ENCODE results near the gene FLYWCH1. TPM values are rescaled to one million over a fixed set of nuclear protein-coding genes. Genes with fewer than 3 reads are reported as not detected.

Gene FLYWCH1
- total and polyA plus RNA-seq, 12 donors, result 22.1 to 42.3 (median 32.8) TPM

DNA sequence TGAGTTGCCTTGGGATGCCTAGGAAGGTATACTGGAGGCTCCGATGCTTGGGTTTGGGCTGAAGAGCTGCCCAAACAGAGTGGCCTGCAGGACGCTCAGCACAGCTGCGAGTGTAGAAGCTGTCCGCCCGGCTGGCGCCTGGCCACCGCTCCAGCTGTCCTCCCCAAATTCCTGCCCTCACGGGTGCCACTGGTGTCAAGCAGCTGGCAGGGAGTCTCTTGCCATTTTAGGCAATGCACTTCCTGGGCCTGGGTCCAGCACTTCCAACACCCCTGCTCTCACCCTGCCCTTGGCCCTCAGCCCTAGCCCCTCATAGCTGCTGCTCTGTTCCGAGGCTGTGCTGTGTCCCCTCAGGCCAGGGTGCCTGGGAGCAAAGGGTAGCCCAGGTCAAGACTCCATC is 73.7 kb downstream of the FLYWCH1 start:
- Histone ChIP-seq H3K27ac (peak overlapping the region; percentile 47 to 95 (median 84)), H3K36me3 (no peaks in the 10 kb centered on the region), H3K4me3 (no peak overlapping the region), H3K9me3 (no peaks in the 10 kb centered on the region), H3K27me3 (peaks cover 0 to 31% (median 11%) of the 10 kb centered on the region in 7 donors), H3K4me1 (peaks cover 3 to 41% (median 22%) of the 10 kb centered on the region in 9 donors)
- 42 to 47% methylated on average over 9 of the region's 9 CpGs for WGBS, 2 donors
- peak; percentile 16 to 69 (median 30) for ATAC-seq
- peak in 1 of 2 donors; percentile 58 for DNase-seq
- TF ChIP-seq, protein P1, sequence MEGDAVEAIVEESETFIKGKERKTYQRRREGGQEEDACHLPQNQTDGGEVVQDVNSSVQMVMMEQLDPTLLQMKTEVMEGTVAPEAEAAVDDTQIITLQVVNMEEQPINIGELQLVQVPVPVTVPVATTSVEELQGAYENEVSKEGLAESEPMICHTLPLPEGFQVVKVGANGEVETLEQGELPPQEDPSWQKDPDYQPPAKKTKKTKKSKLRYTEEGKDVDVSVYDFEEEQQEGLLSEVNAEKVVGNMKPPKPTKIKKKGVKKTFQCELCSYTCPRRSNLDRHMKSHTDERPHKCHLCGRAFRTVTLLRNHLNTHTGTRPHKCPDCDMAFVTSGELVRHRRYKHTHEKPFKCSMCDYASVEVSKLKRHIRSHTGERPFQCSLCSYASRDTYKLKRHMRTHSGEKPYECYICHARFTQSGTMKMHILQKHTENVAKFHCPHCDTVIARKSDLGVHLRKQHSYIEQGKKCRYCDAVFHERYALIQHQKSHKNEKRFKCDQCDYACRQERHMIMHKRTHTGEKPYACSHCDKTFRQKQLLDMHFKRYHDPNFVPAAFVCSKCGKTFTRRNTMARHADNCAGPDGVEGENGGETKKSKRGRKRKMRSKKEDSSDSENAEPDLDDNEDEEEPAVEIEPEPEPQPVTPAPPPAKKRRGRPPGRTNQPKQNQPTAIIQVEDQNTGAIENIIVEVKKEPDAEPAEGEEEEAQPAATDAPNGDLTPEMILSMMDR (IDR thresholded peaks at IDR 0.05), result no peak
- intact Hi-C loops (cut with DNase I), result no loop called here

DNA sequence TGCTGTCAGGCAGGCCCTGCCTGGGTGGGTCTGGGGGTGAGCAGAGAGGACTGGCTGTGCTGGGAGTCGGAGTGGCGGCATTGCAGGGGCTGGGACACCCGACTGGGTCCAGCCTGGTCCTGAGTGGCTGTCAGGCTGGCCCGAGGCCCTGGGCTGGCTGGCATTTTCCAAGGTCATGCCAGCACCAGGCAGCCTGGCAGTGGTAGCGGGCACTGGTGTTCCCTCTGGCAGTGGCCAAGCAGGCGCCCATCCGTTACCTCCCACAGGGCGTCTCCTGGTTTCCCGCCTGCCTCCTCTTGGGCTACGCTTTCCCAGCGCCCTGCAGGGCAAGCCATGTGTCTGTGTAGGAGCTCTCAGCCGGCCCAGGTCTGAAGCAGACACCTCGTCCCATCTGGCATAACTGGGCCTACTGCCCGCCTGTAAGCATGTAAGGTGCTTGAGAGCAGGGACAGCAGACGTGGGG is 74.2 kb downstream of the FLYWCH1 start:
- ATAC-seq (peak; percentile 57 to 87 (median 77)), DNase-seq (peak; percentile 54 to 64)
- peak overlapping the region; percentile 47 to 95 (median 84) for H3K27ac ChIP-seq
- no peaks in the 10 kb centered on the region for H3K9me3 ChIP-seq
- peaks cover 0 to 32% (median 11%) of the 10 kb centered on the region in 7 donors for H3K27me3 ChIP-seq
- H3K4me1 ChIP-seq, result peaks cover 3 to 38% (median 17%) of the 10 kb centered on the region in 9 donors
- WGBS, 2 donors, result 41 to 59% methylated on average over 15 of the region's 15 CpGs
- no peak overlapping the region for H3K4me3 ChIP-seq
- TF ChIP-seq, protein P1 (IDR thresholded peaks at IDR 0.05), result no peak
- intact Hi-C loops (cut with DNase I), result no loop called here
- H3K36me3 ChIP-seq, result no peaks in the 10 kb centered on the region

DNA sequence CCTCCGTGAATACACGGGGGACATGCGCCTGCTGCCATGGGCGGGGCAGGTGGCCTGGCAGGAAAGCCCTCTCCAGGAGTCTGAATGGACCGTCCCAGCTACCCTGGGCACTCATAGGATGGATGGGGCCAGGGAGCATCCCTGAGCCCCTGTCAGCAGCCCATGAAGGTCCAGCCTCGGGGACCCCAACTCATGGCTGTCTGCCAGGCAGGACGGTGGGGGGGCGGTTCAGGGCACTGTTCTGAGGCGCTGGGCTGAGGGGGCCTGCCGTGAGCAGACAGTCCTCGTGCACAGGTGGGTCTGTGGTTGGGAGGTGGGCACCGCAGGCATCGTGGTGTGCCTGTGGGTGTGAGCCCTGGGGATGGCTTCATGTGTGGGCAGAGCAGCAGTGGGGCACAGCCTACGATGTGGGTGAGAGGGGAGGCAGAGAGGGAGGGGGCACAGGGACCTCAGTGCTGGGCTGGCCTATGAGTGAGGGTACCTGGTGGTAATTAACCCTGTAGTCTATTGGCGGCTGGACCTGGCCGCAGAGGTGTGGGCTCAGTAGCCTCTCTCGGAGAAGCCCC is 75.0 kb downstream of the FLYWCH1 start:
- H3K36me3 ChIP-seq, result no peaks in the 10 kb centered on the region
- H3K4me1 ChIP-seq, result peaks cover 3 to 32% (median 12%) of the 10 kb centered on the region in 9 donors
- ATAC-seq, result peak in 1 of 8 donors; percentile 5
- TF ChIP-seq, protein P1 (IDR thresholded peaks at IDR 0.05), result no peak
- H3K4me3 ChIP-seq, result no peak overlapping the region
- no peaks in the 10 kb centered on the region for H3K9me3 ChIP-seq
- H3K27ac ChIP-seq, result peak overlapping the region in 4 of 10 donors; percentile 81 to 95 (median 90)
- peaks cover 0 to 32% (median 11%) of the 10 kb centered on the region in 7 donors for H3K27me3 ChIP-seq
- DNase-seq, result no peak
- WGBS, 2 donors, result 76 to 84% methylated on average over 17 of the region's 17 CpGs
- intact Hi-C loops (cut with DNase I), result no loop called here

- ATAC-seq, result no peak
- WGBS, 2 donors, result 85 to 86% methylated on average over 9 of the region's 9 CpGs
- H3K9me3 ChIP-seq, result no peaks in the 10 kb centered on the region
- TF ChIP-seq, protein P1 (IDR thresholded peaks at IDR 0.05), result no peak
- no peak overlapping the region for H3K27ac ChIP-seq
- H3K27me3 ChIP-seq, result peaks cover 0 to 32% (median 11%) of the 10 kb centered on the region in 7 donors
- H3K4me3 ChIP-seq, result no peak overlapping the region
- H3K36me3 ChIP-seq, result no peaks in the 10 kb centered on the region
- intact Hi-C loops (cut with DNase I), result no loop called here
- H3K4me1 ChIP-seq, result peaks cover 3 to 32% (median 12%) of the 10 kb centered on the region in 9 donors
- no peak for DNase-seq
Measured at GRCh38 chr16:2987286-2987685, 75.6 kb downstream of the FLYWCH1 start.

All from heart right ventricle (tissue), 16 donors.